Hematopoietic multipotent progenitor cell treated with erythropoietin and hydrocortisone succinate and interleukin-3 and kit ligand, for 4 days (in vitro differentiated cells): Measurements from ENCODE around the gene CCDC127.
"Not testable (repeated sequence)": the region's sequence is repeated elsewhere in the genome, so short reads cannot be mapped to it uniquely, and the experiment has no call there.

ENCODE experiments used
- DNase-seq: peaks from one replicate; pipeline ENCODE4 v3.0.0-alpha.2; 2015

CCDC127 gene

DNA sequence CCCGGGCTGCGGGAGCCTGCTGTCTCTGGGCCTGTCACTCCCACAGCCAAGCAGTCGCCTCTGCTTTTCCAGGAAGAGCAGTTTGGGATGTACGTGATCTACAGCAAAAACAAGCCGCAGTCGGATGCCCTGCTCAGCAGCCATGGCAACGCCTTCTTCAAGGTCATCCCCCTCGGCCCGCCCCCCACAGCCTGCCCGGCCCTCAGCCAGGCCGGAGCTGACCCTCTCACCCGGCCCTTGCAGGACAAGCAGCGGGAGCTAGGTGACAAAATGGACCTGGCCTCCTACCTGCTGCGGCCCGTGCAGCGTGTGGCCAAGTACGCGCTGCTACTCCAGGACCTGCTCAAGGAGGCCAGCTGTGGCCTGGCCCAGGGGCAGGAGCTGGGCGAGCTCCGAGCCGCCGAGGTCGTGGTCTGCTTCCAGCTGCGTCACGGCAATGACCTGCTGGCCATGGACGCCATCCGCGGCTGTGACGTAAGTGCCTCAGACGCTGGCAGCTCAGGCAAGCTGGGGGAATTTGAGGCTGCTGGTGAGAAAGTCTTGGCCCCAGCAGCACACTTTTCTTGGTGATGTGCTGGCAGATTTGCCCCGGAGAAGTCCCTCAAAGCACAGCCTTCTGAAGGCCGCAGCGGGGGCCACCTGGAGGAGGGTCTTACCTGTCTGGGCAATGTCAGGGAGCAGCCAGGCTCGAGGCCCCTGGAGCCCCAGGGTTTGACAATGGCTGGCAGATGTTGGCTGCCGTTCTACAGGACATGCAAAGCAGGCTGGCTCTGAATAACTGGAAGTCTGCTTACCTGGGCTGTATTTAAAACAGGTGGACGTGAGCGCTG is 46.8 kb downstream of the CCDC127 start:
- no peak for DNase-seq

DNA sequence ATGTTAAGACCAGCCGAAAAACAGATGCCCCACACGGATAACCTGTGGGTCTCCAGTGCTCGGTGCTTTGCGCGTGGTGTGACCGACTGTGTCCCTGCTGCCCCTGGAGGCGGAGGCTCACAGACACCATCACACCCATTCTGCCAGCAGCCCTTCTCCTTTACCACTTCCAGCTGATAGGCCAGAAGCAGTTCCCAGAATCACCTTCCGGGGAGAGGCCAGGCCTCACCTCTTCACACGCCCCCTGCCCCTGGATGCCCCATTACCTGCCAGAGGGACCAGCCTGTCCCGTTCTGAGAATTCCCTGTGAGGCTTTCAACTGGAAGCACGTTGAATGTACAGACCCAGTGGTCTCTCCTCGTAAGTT is 48.2 kb downstream of the CCDC127 start:
- DNase-seq, result no peak

DNA sequence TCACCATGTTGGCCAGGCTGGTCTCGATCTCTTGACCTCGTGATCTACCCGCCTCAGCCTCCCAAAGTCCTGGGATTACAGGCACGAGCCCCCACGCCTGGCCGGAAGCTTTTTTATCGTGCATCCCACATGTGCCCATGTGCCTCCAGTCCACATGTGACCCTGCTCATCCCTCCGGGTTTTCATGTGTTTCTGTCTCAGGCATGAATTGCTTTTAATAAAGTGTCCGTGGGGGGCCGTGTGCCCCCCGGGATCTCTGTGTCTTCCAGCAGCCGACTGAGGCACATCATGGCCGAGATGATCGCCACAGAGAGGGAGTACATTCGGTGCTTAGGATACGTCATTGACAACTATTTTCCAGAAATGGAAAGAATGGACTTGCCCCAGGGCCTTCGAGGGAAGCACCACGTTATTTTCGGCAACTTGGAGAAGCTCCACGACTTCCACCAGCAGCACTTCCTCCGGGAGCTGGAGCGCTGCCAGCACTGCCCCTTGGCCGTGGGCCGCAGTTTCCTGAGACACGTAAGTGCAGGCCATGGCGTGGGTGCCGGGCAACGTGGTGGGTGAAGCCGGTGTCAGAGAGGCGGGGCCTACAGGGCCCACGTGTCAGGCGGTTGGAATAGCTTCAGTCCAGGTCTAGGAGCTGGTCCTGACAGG is 48.8 kb downstream of the CCDC127 start:
- DNase-seq, result no peak

DNA sequence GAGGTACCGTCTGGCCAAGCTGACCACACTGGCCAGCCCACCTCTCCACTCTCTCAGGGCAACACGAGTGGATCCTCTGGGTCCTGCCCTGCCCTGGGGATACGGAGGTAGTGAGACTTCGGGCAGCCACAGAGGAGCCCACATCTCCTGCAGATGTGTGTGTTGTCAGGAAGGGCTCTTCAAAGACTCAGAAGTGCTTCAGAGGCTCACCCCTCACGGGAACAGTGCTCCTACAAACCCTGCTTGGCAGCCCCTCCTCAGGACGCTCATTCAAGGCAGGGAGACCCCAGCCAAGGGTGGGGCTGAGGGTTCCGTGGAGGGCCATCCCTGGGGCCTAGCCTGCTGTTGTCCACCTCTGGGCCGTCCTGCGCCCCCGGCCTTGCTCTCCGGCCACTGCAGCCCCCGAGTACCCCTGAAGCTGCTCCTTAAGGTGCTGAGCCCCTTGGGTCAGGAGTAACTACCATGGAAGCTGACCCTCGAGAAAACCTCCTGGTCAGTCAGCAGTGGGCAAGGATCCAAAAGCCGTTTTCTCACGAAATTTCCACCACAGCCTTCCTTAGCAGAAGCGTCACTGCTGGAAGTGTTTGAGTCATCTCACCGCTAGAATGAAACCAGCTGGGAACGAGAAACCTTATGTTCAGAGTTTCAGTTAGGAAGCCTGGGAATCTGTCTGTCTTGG is 49.8 kb downstream of the CCDC127 start:
- no peak for DNase-seq

DNA sequence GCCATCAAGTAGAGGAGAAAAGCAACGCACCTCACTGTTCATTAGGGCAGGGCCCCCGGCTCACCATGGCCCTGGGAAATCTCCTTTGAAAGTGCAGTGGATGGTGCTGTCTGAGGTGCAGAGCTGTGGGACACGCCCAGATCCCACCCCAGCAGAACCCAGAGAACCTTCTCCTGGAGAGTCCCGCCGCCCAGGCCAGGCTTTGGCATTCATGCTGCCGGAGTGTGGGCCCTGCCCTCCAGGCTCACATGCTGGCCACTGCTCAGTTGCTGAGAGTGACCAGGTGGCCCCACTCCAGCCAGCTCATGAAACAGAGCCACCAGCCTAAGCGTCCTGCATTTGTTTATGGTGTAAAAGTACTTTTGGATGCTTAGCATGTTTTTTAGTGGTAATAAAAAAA is 50.4 kb downstream of the CCDC127 start:
- no peak for DNase-seq

DNA sequence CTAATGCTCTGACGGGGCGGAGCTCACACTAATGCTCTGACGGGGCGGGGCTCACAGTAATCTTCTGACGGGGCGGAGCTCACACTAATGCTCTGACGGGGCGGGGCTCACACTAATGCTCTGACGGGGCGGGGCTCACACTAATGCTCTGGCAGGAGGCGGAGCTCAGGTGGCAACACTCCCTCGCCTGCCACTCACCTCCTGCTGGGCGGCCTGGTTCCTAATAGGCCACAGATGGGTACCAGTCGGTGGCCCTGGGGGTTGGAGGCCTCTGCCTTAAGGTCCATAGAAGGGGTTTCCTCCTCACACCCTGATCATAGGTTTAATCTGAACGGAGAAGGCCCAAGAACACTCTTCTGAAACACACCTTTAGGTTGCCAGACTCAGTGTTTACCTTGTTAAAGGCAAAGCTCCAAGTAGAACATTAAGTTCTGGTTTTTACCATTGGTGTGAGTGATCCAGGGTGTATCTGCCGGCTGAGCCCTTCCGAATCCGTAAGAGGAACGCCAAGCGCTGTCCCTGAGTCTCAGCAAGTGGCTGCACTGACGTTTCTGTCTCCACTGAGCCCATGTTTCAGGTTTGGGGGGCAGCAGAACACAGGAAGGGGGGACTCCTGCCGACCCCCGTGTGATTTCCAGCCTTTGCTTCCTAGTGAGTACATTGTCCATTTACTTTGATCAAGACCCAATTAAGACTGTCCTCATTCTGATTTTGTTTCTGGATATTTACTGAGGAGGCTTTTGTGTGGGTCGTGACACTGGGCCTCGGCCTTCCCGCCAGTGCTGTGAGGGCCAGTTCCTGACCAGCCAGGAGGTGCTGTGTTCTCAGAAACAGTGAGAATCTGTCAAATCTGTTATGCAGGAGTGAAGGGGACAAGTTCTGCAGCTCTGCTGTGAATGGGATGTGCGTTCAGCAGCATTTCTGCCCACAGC is 51.2 kb downstream of the CCDC127 start:
- DNase-seq, result no peak

DNA sequence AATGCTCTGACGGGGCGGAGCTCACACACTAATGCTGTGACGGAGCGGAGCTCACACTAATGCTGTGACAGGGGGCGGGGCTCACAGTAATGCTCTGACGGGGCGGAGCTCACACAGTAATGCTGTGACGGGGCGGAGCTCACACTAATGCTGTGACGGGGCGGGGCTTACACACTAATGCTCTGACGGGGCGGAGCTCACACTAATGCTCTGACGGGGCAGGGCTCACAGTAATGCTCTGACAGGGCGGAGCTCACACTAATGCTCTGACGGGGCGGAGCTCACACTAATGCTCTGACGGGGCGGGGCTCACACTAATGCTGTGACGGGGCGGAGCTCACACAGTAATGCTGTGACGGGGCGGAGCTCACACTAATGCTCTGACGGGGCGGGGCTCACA is 53.2 kb downstream of the CCDC127 start:
- DNase-seq, result not testable (repeated sequence)

DNA sequence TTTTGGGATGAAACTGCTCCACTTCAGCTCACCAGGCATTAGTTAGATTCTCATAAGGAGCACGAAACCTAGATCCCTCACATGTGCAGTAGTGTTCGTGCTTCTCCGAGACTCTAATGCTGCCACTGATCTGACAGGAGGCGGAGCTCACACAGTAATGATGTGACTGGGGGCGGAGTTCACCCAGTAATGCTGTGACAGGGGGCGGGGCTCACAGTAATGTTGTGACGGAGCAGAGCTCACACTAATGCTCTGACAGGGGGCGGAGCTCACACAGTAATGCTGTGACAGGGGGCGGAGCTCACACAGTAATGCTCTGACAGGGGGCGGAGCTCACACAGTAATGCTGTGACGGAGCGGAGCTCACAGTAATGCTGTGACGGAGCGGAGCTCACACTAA is 53.7 kb downstream of the CCDC127 start:
- peak; percentile 15 for DNase-seq

DNA sequence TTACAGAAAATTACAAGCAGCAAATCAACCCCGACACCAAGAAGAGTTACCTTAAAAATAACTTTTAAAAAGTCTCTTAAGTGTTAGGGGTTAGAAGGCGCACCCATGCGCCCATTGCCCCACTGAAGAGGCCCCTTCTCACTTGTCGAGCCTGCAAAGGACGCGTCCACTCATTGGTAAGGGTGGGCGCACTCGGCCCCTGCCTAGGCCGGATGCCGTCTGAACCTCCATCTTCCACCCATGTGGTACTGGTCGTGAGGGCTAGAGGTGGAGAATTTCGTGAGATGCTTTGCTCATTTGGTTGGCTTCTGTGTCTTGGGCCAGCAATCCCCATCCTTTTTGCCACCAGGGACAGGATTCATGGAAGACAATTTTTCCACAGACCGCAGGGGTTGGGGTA is 54.1 kb downstream of the CCDC127 start:
- no peak for DNase-seq

DNA sequence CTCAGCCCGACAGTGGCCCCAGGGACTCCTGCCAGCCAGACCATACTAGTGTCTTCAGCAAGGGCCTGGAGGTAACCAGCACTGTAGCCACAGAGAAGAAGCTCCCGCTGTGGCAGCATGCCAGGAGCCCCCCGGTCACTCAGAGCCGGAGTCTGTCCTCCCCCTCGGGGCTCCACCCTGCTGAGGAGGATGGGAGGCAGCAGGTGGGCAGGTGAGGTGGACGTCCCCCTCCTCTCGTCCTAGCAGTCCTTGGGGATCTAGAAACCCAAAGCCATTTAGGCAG is 54.7 kb downstream of the CCDC127 start:
- DNase-seq, result no peak

DNA sequence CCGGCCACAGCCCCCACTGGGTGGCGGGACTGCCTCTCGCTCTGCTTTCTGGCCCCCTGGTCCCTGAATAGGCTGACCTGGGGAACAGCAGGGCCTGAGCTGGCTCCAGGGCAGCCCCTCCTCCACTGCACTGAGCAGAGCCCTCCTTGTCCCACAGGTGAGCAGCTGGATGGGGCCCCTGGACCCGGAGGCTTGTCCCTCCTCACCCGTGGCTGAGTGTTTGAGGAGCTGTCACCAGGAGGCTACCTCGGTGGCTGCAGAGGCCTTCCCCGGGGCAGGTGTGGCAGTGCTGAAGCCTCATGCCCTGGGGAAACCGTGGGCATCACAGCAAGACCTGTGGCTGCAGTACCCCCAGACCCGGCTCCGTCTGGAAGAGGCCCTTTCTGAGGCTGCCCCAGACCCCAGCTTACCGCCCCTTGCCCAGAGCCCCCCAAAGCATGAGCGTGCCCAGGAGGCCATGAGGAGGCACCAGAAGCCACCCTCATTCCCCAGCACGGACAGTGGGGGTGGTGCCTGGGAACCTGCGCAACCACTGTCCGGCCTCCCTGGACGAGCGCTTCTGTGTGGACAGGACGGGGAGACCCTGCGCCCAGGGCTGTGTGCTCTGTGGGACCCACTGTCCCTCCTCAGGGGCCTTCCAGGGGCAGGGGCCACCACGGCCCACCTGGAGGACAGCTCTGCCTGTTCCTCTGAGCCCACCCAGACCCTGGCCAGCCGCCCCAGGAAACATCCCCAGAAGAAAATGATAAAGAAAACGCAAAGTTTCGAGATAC is 55.2 kb downstream of the CCDC127 start:
- DNase-seq, result no peak

DNA sequence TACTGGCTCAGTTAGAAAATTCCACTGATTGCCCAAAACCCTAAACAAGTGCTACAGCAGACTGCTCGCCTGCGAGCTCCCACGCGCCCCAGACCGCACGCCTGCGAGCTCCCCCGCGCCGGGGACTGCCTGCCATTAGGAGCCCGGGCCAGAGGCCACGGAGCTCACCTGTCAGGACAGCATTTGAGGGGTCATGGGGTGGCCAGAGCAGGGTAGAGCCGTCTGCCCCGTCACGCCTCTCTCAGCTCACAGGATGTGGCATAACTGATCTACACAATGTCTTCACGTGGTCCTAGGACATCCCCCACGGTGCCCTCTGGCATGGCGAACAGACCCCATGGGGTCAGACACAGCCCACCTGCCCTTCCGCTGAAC is 55.8 kb downstream of the CCDC127 start:
- no peak for DNase-seq

DNA sequence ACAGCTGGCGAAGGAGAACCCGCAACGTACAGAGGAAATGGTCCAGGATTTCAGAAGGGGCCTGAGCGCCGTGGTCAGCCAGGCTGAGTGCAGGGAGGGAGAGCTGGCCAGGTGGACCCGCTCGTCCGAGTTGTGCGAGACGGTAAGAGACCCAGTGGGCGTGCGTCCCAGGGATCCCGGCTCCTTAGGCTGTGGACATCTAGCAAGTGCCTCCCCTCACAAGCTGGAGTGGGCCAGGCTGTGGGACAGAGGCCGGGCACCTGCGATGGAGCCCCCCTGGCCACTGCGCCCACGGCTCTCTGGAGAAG is 56.2 kb downstream of the CCDC127 start:
- DNase-seq, result no peak

DNA sequence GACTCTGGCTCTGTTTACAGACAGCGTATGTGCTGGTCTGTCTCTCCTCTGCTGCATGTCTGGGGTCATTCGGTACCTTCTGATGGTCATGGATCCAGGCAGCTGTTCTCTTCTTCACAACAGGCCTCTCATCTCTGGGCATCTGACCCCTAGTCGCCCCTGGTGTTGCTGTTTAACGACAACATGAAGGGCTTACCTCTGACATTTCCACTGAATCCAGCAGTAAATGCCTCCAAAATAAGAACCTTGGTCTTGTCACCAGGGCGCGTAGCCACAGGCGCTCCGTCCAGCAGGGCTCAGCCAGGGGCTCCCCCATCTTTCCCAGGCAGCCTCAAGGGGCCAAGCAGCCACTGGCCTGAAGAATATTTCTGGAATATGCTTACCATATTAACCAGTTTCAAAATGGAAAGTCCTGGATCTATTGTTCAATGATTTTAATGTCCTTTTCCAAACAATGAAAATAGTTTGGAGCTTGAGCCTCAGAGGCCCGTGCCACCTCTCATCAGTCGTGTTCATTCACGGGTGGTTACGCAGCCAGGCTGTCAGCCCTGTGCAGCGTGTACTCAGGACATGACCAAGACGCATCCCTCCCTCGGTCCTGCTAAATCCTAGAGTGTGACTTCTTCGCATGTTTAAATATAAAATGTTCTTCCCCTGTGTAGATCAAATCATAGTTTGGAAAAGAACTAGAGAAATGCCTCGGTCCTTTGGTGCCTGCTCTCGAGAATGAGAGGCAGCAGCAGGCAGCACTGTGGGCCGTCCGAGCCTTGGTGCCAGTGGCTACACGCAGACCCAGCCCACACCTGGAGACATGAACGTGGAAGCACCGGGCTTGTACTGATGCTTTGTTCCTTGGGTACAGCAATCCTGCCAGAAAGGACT is 56.8 kb downstream of the CCDC127 start:
- no peak for DNase-seq

DNA sequence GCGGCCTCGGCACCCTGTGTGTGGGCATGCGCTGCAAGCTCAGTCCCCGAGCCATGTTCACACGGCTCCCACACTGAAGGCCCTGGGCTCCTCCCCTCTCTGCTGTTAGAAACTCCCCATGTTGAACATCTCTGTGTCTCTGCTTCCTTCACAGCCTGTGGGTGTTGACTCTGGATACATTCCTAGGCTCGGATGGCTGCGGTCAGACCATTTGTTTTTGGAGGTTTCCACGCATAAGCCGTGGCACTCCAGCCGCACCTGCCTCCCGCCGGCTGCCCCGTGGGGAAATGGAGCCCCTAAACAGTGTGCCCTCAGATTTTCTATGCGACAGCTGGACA is 57.8 kb downstream of the CCDC127 start:
- DNase-seq, result no peak

DNA sequence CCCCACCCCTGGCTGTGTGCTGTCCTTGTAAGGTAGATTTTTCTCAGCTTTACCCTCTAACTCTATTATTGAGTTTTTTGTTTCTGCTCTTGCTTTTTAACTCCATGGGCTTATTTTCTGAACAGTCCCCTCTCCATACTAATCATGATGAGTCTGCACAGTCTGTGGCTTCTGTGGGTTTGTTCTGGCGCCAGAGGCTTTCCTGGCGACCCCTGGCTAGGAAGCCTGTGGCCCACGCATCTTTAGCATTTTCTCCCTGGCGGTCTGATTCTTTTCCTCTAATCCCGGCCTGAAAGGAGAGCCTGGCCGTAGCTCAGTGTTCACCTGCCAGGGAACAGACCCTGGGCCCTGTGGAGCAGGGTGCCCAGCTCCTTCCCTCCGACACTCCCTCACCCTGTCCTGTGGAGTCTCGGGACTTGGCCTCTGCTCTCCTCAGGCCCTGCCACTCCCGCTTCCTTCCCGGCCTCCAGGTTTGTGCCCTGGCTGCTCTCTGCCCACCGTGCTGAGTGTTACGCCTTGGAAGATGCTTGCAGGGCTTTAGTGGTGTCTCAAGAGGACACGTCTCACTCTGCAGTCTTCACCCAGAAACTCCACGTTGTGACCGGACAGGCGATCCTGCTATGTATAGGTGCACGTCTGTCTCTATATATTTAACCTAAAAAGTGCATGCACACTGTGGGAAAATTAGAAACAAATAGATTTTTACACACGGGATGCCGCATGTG is 58.3 kb downstream of the CCDC127 start:
- DNase-seq, result peak; percentile 34

DNA sequence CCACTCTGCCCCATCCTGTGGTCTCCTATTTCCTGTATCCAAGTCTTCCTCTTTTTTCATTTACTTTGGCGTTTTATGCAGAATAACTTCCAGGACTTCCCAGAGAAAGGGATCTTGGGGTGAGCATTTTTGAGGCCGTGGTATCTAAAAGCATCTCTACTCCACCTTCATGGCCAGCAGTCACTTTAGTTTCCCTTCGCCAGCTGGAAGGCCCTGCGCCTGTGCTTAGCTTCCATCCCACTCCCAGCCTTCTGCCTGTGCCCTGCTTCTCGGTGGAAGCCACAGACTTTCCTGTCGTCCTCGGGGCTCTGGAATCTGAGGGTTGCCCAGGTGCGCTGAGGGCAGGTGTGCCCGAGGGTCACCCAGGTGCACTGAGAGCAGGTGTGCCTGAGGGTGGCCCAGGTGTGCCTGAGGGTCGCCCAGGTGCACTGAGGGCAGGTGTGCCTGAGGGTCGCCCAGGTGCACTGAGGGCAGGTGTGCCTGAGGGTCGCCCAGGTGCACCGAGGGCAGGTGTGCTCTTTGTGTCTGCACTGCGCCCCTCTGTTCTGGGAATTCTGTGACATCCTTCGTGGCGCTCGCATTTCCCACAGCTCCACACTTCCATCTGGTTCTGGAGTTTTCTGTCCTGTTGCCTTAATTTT is 59.0 kb downstream of the CCDC127 start:
- no peak for DNase-seq

DNA sequence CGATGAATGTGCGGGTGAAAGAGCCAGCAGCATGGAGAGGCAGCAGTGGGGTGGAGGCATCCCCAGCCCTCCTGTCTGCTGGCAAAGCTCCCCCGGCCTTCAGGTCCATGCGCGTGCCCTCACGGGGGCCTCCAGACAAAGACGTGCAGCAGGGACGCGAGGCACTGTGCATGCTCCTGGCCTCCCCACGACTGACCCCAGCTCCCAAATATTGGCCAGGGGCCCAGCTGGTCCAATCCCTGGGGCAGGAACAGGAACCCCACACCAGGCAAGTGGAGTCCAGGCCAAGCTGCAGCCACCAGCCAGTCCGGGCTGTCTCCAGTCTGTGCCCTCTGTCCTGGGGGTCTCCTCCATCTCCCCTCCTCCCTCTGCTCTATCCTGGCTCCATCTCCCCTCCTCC is 60.2 kb downstream of the CCDC127 start:
- no peak for DNase-seq

DNA sequence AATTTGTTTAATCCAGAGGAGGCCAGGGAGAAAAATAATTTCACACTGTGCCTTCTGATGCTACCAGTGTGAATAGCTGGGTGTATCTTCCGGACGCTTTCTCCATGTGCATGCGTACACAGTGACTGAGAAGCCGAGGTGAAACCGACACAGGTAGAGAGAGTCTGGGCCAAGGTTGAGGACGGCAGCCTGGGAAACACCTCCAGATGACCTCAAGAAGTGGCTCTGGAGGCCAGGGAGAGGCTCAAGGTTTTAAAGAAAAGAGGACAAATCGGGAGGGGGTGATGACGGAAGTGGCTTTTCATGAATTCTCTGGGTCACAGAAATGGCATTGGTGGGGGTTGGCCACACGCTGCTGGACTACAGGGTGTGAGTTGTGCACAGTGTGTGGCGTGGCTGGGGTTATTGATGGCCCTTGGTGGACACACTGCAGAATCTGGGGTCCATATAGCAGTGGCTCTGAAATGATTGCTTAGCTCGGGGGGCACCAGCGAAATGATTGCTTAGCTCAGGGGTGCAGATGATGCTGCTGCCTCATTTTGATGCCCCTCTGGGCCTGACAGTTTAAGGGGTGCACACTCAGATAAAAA is 60.7 kb downstream of the CCDC127 start:
- no peak for DNase-seq

DNA sequence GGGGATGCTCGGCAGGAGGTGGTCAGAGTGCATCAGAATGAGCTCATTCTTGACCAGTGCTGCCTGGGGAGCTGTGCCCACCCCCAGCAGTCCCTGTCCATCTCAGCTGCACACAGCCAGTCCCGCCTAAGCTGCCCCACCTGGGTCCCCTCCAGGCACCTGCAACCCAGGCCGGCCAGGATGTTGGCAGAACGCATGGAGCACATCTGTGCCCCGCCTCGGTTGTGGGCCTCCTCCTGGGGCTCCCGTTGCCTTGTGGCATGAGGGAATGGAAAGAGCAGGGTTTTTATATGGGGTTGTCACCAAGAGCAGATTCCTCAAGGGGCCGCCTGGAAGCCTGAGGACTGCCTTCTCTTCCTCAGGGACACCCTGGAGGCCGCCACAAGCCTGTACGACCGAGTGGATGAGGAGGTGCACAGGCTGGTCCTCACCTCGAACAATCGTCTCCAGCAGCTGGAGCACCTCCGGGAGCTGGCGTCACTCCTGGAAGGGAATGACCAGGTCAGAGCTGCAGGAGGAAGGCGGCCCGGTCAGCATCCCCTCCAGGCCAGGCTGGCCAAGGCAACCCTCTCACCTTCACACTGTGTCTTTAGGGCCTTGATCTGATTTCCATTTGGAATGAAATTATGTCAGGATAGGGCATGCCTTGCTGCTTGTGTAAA is 61.4 kb downstream of the CCDC127 start:
- DNase-seq, result no peak
